Esophagus squamous epithelium (tissue), 4 donors: ENCODE results near the gene GPR35.

Source experiments
- POLR2A ChIP-seq, 4 donors: fragments of 450-650 bp; IDR thresholded peaks; one replicate each; pipeline ENCODE4 v1.6.1; 2017; ENCODE audit warnings: antibody characterized with exemption in 4 of 4, mild to moderate bottlenecking in 4 of 4, moderate library complexity in 3 of 4
- TF ChIP-seq, protein P1 (sequence below), 6 experiments: fragments of 450-650 bp in 4 of 6; fragments of 200-600 bp in 2 of 6; sonication (generic) in 2 of 6; IDR thresholded peaks; one replicate each; pipeline ENCODE4 v1.5.1; 2016 to 2019; ENCODE audit warnings: antibody characterized with exemption in 6 of 6, mild to moderate bottlenecking in 4 of 6, moderate library complexity in 4 of 6

DNA sequence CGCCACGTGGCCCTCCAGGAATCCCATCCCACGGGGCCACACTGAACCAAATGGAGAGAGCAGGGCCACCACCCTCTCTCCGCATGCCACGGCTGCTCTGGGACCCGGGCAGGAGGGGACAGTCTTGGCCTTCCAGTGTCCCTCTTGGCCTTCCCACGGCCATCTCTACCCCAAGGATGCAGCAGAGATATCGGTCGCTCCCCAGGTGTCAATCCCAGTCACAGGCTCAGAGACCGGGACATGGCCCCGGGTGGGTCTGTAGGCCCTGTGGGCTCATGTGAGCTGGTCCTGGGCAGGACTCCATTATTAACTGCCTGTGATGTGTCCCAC, 23.5 kb upstream of the GPR35 start:
- TF ChIP-seq, protein P1, sequence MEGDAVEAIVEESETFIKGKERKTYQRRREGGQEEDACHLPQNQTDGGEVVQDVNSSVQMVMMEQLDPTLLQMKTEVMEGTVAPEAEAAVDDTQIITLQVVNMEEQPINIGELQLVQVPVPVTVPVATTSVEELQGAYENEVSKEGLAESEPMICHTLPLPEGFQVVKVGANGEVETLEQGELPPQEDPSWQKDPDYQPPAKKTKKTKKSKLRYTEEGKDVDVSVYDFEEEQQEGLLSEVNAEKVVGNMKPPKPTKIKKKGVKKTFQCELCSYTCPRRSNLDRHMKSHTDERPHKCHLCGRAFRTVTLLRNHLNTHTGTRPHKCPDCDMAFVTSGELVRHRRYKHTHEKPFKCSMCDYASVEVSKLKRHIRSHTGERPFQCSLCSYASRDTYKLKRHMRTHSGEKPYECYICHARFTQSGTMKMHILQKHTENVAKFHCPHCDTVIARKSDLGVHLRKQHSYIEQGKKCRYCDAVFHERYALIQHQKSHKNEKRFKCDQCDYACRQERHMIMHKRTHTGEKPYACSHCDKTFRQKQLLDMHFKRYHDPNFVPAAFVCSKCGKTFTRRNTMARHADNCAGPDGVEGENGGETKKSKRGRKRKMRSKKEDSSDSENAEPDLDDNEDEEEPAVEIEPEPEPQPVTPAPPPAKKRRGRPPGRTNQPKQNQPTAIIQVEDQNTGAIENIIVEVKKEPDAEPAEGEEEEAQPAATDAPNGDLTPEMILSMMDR (IDR thresholded peaks at IDR 0.05), result no peak
- TF ChIP-seq POLR2A (IDR thresholded peaks at IDR 0.05), result no peak
